ENCODE measurements around the gene CXCR6. TPM values are rescaled to one million over a fixed set of nuclear protein-coding genes. Genes with fewer than 3 reads are reported as not detected.

The CXCR6 gene
- total RNA-seq (under 1 TPM; 0.25 to 0.34 TPM), polyA plus RNA-seq (1 to 10 TPM in 1 of 3 donors, under 1 TPM in 2; 0.42 to 9.3 (median 0.80) TPM), total RNA-seq (0 to 0.49 (median 0.04) reads per million in 6 experiments)

DNA sequence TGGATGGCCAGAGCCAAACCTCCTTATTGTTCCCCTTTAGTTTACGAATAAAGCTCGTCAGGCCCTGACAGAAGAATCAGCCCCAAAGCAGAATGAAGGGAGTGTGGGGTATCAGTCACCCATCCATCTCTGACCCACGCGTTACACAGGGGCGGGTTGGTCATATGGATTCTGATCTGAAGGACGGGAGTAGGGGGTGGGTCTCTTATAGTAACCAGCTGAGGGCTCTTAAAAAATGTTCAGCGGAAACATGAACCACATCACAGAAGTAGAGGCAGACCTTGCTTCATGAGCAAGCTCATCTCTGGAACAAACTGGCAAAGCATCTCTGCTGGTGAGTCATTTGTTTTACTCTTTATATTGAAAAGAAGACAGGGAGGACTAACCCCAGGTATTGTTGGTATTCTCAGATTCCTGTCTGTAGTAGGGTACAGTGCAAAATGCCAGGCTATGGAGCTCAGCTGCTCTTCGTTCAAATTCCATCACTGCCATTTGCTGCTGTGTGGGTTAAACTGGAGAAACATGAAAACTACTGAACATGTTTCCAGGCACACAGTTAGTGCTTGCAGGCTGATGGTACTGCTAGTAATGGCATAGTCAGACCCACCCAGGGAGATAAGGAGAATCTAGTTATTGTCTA, at the start of gene CXCR6:
CXCR6 (plus strand) TSS at position 258 of the 640 bp plus-strand sequence. CDS start 3,018 bp downstream, outside the sequence.
- ATAC-seq = peak; percentile 86 to 88
- Mint-ChIP-seq H3K27me3 (no peaks in the 10 kb centered on the region), H3K36me3 (peaks cover 9 to 48% (median 38%) of the 10 kb centered on the region in 3 donors), H3K4me1 (peaks cover 17 to 66% (median 56%) of the 10 kb centered on the region in 4 donors), H3K4me3 (peak within 1 kb of the TSS in 9 of 10 donors; percentile 25 to 80 (median 55)), H3K27ac (peak within 1 kb of the TSS in 7 of 10 donors; percentile 37 to 87 (median 55)), H3K9me3 (no peaks in the 10 kb centered on the region)
- DNase-seq = peak in 8 of 10 donors; percentile 4 to 63 (median 36)
- POLR2A ChIA-PET = interaction anchor here (0.5 to 1.5 kb wide), 7 partner anchors 24 to 238 kb away, joined by 3 to 7 read pairs (median 3); no protein-coding TSS in a partner anchor

DNA sequence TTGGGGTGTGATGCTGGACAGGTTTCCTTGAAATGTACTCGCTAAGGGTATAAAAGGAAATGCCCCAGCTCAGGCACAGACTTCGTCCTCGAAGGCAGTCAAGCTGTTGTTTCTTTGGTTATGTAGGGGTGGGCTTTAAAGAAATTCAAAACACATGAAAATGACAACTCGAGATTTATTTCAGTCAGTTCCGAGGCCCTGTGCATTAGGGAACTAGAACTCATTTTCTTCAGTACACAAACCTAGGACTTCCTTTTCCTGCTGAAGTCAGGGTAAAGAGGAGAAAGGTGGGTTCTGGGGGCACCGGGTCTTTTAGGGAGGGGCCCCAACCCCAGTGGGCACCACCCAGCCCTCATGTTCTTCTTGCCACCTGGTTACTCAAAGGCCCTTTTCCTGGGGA, 49.2 kb upstream of the CXCR6 start:
- no peak for ATAC-seq
- Mint-ChIP-seq H3K4me3 (peak overlapping the region in 3 of 10 donors; percentile 9 to 25 (median 12)), H3K27me3 (peaks cover 3 to 33% (median 18%) of the 10 kb centered on the region in 5 donors), H3K4me1 (peaks cover 17 to 55% (median 42%) of the 10 kb centered on the region in 4 donors), H3K9me3 (peaks cover 0 to 2% (median 0%) of the 10 kb centered on the region in 9 donors), H3K27ac (peak overlapping the region in 4 of 10 donors; percentile 9 to 56 (median 27)), H3K36me3 (no peaks in the 10 kb centered on the region)
- no peak for DNase-seq
- POLR2A ChIA-PET = no interaction called here

DNA sequence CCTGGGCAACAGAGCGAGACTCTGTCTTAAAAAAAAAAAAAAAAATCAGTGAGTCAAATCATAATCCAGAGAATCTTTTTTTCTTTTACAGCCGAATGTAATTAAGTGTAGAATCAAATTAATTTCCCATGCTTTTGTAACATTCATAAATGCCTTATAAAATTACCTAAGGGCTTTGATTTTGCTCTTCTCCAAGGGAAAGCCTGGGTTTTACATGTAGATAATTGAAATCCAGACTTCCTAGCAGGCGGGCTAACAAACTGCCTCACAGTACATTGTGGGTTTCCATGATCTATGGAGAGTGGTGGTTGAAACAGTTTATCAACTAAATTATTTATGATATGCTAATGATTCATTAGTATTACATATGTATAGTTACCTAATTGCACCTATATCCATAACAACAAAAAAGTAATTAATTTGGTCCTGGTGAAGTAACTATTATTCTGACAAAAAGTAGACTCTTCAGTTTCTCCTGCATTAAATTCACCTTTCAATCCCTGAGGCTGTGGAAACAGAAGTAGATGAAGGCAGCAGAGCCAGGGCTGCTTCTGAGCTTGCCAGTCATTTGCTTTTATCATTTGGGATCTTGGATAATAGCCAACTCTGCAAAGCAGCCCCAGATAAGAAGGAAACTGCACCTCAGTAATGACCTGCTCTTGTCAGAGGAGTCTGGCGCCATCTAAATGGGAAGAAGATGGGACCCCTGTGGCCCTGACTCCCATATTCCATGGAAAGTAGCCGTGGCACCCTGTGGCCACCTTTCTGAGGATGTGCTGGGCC, 47.4 kb upstream of the CXCR6 start:
- Mint-ChIP-seq H3K27ac (no peak overlapping the region), H3K4me1 (peaks cover 16 to 48% (median 36%) of the 10 kb centered on the region in 4 donors), H3K9me3 (no peaks in the 10 kb centered on the region), H3K4me3 (no peak overlapping the region), H3K36me3 (peaks cover 0 to 2% (median 0%) of the 10 kb centered on the region in 3 donors), H3K27me3 (peaks cover 2 to 36% (median 22%) of the 10 kb centered on the region in 5 donors)
- DNase-seq (no peak), ATAC-seq (no peak)
- POLR2A ChIA-PET = interaction anchor here (0.6 kb wide), 1 partner anchor 182 kb away, joined by 3 read pairs; no protein-coding TSS in a partner anchor

DNA sequence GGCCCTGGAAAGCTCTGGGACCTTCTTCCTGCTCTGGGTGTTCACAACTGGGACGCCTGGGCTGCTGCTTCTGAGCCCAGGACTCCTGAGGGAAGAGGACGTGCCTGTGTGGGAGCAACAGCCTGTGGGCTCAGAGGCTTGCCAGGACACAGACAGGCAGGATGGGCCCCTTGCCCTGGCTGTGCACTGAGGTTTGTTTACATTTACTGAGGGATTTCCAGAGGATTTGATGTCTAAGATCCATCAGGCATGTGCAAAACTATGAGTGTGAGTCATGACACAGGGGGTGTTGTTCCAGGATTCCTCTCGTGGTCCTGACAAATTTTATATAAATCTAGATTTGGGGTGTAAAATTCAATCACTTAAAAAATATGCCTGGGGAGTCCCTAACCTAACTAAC, 46.3 kb upstream of the CXCR6 start:
- Mint-ChIP-seq H3K36me3 (peaks cover 0 to 2% (median 0%) of the 10 kb centered on the region in 3 donors), H3K4me1 (peaks cover 16 to 37% (median 27%) of the 10 kb centered on the region in 4 donors), H3K9me3 (no peaks in the 10 kb centered on the region), H3K27me3 (peaks cover 0 to 25% (median 15%) of the 10 kb centered on the region in 5 donors), H3K4me3 (no peak overlapping the region), H3K27ac (no peak overlapping the region)
- ATAC-seq (no peak), DNase-seq (no peak)
- POLR2A ChIA-PET = no interaction called here

DNA sequence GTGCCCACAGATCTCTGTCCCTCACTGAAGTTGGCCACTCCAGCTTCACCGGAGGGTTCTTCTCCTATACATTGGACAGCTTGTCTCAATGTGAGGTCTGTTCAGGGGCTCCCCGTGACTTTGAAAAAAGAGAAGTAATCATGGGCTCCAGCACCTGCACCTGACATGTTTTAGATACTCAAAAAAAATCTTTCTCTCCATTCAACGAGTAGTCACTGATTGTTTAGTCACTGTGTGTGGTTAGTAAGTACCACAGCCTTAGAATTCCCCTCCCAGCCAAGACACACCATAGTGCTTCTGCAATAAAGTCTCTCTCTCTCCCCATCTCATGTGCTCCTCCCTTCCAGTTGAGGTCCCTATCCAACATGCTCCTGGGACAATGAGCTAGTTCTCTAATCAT, 38.3 kb upstream of the CXCR6 start:
- peaks cover 0 to 1% (median 0%) of the 10 kb centered on the region in 9 donors for H3K9me3 Mint-ChIP-seq
- POLR2A ChIA-PET = no interaction called here
- ATAC-seq (peak in 1 of 2 donors; percentile 35), DNase-seq (no peak)
- peaks cover 0 to 7% (median 3%) of the 10 kb centered on the region in 5 donors for H3K27me3 Mint-ChIP-seq
- peak overlapping the region in 1 of 10 donors; percentile 20 for H3K27ac Mint-ChIP-seq
- H3K36me3 Mint-ChIP-seq = peaks cover 1 to 10% (median 3%) of the 10 kb centered on the region in 3 donors
- H3K4me1 Mint-ChIP-seq = peaks cover 15 to 37% (median 20%) of the 10 kb centered on the region in 4 donors
- H3K4me3 Mint-ChIP-seq = no peak overlapping the region

DNA sequence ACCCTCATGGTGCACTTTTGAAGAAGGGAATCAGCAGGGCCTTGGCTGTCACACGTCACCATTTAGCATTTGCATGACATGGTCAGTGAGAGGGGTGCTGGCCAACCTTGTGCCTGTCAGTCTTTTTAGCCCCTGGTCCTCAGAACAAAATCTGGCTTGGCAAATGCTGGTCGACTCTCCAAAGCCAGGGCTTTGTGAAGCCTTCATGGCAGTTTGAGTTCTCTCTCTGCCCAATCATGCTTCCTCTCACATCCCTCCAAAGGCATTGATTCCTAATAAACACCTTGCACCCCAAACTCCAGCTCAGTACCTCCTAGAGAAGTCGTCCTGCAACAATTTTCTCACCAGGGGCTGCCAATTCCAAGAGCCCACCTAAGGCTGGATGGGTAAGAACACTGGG, 37.5 kb upstream of the CXCR6 start:
- Mint-ChIP-seq H3K27ac (no peak overlapping the region), H3K4me3 (no peak overlapping the region), H3K36me3 (peaks cover 4 to 10% (median 7%) of the 10 kb centered on the region in 3 donors), H3K27me3 (peaks cover 0 to 4% (median 3%) of the 10 kb centered on the region in 5 donors), H3K4me1 (peaks cover 18 to 44% (median 19%) of the 10 kb centered on the region in 4 donors), H3K9me3 (peaks cover 0 to 1% (median 0%) of the 10 kb centered on the region in 9 donors)
- no peak for ATAC-seq
- DNase-seq = no peak
- POLR2A ChIA-PET = no interaction called here

DNA sequence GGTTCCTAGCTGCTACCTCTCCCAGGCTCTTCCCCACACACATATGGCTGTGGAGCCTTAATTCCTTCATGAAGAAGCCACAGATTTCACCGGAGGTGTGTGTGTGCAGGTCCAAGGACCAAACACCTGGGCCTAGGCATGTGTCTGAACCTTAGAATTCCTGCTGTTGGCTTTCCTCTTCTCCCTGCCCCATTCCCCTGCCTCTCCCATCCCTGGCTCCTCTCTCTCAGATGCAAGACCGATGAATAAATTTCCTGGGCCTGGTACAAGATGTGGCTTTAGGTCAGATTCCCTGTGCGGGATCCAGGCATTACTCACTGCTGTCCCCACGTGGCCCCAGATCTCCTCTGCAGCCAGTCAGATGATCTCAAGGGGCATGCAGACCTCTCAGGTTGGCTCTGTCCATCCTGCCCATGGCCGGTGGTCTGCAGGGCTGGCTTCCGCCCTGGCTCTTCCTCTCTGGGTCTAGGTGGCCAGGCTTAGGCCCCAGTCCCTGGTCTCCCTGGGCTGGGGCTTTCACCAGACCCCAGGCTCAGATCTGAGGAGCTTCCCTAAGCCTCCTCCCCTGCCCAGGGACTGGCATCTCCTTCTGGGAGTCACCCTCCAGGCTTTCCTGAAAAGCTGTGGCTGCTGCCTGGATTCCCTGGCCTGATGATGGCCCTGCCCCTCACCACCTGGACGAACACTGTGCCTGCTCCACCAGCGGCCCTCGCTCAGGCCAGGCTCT, 36.4 kb upstream of the CXCR6 start:
- POLR2A ChIA-PET = no interaction called here
- Mint-ChIP-seq H3K27ac (no peak overlapping the region), H3K4me1 (peaks cover 18 to 54% (median 19%) of the 10 kb centered on the region in 4 donors), H3K36me3 (peaks cover 4 to 12% (median 7%) of the 10 kb centered on the region in 3 donors), H3K27me3 (peaks cover 0 to 4% (median 3%) of the 10 kb centered on the region in 5 donors), H3K9me3 (peaks cover 0 to 1% (median 0%) of the 10 kb centered on the region in 9 donors), H3K4me3 (no peak overlapping the region)
- DNase-seq (no peak), ATAC-seq (no peak)

DNA sequence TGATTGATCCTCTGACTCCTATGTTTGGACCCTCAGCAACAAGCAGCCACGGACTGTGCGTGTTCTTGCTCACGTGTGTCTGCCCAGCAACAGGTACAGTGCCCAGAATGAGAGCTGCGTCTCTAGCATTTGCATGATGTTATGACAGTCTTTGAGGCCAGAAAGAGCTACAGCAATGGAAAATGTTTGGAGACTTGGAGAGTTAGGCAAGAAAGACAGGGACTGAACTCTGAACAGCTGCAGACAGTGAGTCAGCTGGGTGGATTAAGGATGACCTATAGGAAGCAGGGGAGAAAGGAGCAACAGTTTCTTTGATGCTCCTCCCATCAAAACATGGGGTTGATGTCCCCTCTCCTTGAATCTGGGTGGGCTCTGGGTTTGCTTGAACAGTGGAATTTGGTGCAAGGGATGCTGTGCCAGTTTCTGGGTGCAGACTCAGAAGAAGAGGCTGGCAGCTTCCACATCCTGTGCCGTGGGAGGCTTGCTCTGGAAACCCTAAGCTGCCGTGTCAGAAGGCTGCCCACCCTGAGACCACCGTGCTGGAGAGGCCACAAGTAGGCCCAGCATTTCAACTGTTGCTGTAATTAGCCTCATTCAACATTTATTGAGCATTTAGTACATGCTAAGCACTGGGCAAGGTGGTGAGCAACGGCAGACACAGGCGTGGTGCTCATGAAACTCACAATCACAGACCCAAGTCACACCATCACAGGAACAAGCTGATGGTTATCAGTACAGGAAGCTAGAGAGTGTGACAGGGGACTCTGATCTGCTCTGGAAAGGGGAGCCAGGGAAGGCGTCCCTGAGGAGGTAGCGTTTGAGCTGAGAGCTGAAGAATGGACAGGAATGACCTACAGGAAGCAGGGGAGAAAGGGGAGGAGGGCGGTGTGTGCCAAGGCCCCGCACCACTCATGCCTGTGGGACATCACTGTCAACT, 35.2 kb upstream of the CXCR6 start:
- H3K4me1 Mint-ChIP-seq = peaks cover 20 to 56% (median 20%) of the 10 kb centered on the region in 4 donors
- peaks cover 0 to 5% (median 3%) of the 10 kb centered on the region in 5 donors for H3K27me3 Mint-ChIP-seq

DNA sequence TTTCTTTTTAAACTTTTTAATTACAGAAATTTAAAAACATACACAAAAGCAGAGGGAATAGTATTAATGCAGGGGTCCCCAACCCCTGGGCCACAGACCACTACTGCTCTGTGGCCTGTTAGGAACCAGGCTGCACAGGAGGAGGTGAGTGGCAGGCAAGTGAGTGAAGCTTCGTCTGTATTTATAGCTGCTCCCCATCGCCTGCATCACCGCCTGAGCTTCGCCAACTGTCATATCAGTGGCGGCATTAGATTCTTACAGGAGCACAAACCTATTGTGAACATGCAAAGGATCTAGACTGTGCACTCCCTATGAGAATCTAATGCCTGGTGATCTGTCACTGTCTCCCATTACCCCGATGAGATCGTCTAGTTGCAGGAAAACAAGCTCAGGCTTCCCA, 34.5 kb upstream of the CXCR6 start:
- Mint-ChIP-seq H3K9me3 (peaks cover 0 to 1% (median 0%) of the 10 kb centered on the region in 9 donors), H3K4me1 (peaks cover 20 to 61% (median 20%) of the 10 kb centered on the region in 4 donors), H3K4me3 (no peak overlapping the region), H3K27ac (peak overlapping the region in 1 of 10 donors; percentile 19), H3K36me3 (peaks cover 4 to 12% (median 7%) of the 10 kb centered on the region in 3 donors), H3K27me3 (peaks cover 0 to 8% (median 3%) of the 10 kb centered on the region in 5 donors)
- no peak for DNase-seq
- POLR2A ChIA-PET = interaction anchor here (0.9 kb wide), 1 partner anchor 31 kb away, joined by 5 read pairs; no protein-coding TSS in a partner anchor
- no peak for ATAC-seq

More for the DNA sequence above, 35.2 kb upstream of the CXCR6 start:
- Mint-ChIP-seq H3K36me3 (peaks cover 4 to 12% (median 7%) of the 10 kb centered on the region in 3 donors), H3K27ac (peak overlapping the region in 5 of 10 donors; percentile 5 to 33 (median 19)), H3K4me3 (peak overlapping the region in 8 of 10 donors; percentile 0 to 41 (median 14)), H3K9me3 (peaks cover 0 to 1% (median 0%) of the 10 kb centered on the region in 9 donors)
- DNase-seq = peak in 3 of 10 donors; percentile 21 to 30 (median 22)
- ATAC-seq = peak; percentile 60 to 85
- POLR2A ChIA-PET = interaction anchor here (0.5 to 0.9 kb wide), 2 partner anchors 30 to 471 kb away, joined by 3 to 5 read pairs; no protein-coding TSS in a partner anchor

DNA sequence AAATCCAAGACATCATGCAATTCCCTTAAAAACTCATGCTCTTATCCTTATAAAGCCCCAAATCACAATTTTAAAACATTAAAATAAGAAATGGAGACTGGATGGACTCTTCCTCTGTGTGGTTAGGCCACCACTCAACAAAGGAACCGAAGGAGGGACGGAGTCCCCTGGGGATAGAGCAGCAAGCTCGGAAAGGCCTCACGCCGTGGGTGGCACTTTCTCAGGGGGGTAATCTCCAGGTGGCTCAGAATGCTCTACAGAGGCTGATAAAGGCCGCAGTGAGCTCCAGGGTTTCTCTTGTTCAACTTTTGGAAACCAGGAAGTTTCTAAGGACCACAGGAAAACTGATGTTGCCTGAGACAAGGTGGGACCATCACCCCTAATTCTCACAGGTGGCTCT, 33.7 kb upstream of the CXCR6 start:
- Mint-ChIP-seq H3K4me1 (peaks cover 20 to 63% (median 21%) of the 10 kb centered on the region in 4 donors), H3K4me3 (peak overlapping the region in 1 of 10 donors; percentile 53), H3K9me3 (peaks cover 0 to 1% (median 0%) of the 10 kb centered on the region in 9 donors), H3K27ac (peak overlapping the region in 1 of 10 donors; percentile 24), H3K36me3 (peaks cover 4 to 12% (median 7%) of the 10 kb centered on the region in 3 donors), H3K27me3 (peaks cover 0 to 8% (median 3%) of the 10 kb centered on the region in 5 donors)
- ATAC-seq (no peak), DNase-seq (no peak)
- POLR2A ChIA-PET = no interaction called here

DNA sequence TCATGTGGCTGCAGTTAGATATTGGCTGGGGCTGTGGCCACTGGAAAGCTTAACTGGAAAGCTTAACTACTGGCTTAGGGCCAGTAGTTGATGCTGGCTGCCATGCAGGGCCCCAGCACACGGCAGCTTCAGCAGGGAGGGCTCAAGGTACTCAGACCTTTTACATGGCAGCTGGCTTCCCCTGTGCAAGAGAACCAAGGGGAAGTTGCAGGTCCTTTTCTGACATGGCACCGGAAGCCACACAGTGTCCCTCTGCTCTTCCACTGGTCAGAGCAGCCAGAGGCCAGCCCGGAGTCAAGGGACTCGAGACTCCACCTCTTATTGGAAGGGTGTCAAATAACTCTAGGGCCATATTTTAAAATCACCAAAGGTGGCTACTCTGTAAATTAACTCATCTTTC, 32.4 kb upstream of the CXCR6 start:
- ATAC-seq (no peak), DNase-seq (no peak)
- H3K27me3 Mint-ChIP-seq = peaks cover 0 to 6% (median 2%) of the 10 kb centered on the region in 5 donors
- no peak overlapping the region for H3K27ac Mint-ChIP-seq
- H3K4me3 Mint-ChIP-seq = no peak overlapping the region
- POLR2A ChIA-PET = no interaction called here
- peaks cover 4 to 7% (median 4%) of the 10 kb centered on the region in 3 donors for H3K36me3 Mint-ChIP-seq
- peaks cover 0 to 1% (median 0%) of the 10 kb centered on the region in 9 donors for H3K9me3 Mint-ChIP-seq
- peaks cover 28 to 67% (median 35%) of the 10 kb centered on the region in 4 donors for H3K4me1 Mint-ChIP-seq
